Gastrocnemius medialis (tissue), 4 donors: Measurements from ENCODE around the gene DCDC1.

Experiments
- POLR2A ChIP-seq, 2 donors: fragments of 450-650 bp; IDR thresholded peaks; one replicate each; pipeline ENCODE4 v1.6.1; 2017; ENCODE audit warnings: antibody characterized with exemption in 2 of 2, mild to moderate bottlenecking in 2 of 2, moderate library complexity in 2 of 2
- TF ChIP-seq, protein P1 (sequence below), 5 experiments: fragments of 450-650 bp in 3 of 5; fragments of 200-600 bp in 2 of 5; sonication (generic) in 2 of 5; IDR thresholded peaks in 4 of 5; conservative IDR thresholded peaks in 1 of 5; 1 replicate in 4 of 5; 2 replicates in 1 of 5; pipeline ENCODE4 v1.5.1; 2016 to 2019; ENCODE audit warnings: antibody characterized with exemption in 5 of 5, mild to moderate bottlenecking in 3 of 5, moderate library complexity in 3 of 5

DNA sequence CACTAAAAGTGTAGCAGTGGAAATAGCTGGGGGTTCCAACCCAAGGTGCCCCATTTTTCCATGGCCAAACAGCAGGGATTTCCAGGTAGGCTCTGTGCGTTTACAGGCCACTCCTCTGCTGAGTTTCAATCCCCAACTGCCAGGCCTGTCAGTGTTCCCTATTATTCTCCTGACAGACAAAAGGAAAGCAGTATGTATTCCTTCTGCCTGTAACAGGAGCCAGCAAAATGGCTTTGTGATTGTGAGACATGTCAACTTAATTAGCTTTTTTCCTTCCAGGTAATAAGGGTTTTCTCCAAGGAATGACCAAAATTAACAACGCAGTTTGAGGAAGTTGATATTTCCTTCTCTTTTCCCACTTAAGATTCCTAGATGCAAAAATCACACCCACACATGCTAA, 506.3 kb downstream of the DCDC1 start:
- no peak for TF ChIP-seq POLR2A (IDR thresholded peaks at IDR 0.05)
- TF ChIP-seq, protein P1, sequence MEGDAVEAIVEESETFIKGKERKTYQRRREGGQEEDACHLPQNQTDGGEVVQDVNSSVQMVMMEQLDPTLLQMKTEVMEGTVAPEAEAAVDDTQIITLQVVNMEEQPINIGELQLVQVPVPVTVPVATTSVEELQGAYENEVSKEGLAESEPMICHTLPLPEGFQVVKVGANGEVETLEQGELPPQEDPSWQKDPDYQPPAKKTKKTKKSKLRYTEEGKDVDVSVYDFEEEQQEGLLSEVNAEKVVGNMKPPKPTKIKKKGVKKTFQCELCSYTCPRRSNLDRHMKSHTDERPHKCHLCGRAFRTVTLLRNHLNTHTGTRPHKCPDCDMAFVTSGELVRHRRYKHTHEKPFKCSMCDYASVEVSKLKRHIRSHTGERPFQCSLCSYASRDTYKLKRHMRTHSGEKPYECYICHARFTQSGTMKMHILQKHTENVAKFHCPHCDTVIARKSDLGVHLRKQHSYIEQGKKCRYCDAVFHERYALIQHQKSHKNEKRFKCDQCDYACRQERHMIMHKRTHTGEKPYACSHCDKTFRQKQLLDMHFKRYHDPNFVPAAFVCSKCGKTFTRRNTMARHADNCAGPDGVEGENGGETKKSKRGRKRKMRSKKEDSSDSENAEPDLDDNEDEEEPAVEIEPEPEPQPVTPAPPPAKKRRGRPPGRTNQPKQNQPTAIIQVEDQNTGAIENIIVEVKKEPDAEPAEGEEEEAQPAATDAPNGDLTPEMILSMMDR (IDR thresholded peaks at IDR 0.05 in 4 of 5, conservative IDR thresholded peaks at IDR 0.05 in 1 of 5), result no peak
